GM10248 (cell line): ENCODE measurements around the gene CYFIP1.

Experiments
- CTCF ChIA-PET: fragments of 300-600 bp; sonication (Branson Sonifier 250); formaldehyde crosslinking; extraction: SDS; loops from one replicate; lab custom pipeline; 2021; ENCODE audit warnings: antibody characterized with exemption; lab: Yijun Ruan, JAX
- POLR2A ChIA-PET: fragments of 350-650 bp; sonication (Branson Sonifier 250); formaldehyde crosslinking; extraction: SDS; loops from one replicate; lab custom pipeline; 2020; ENCODE audit warnings: antibody characterized with exemption; lab: Yijun Ruan, JAX
- DNase-seq: peaks from one replicate; pipeline ENCODE4 v3.0.0; 2012; ENCODE audit errors: extremely low spot score
- CTCF ChIP-seq: IDR thresholded peaks from 2 replicates; pipeline ENCODE4 v1.5.1; 2012; ENCODE audit warnings: mild to moderate bottlenecking, low read depth; ENCODE audit errors: extremely low read depth, missing control alignments, control extremely low read depth

Gene CYFIP1

GRCh38 chr15:22887157-22887951 is 92.8 kb downstream of the CYFIP1 start:
- TF ChIP-seq CTCF = no peak
- CTCF ChIA-PET = no interaction called here
- POLR2A ChIA-PET = no interaction called here
- no peak for DNase-seq

- CTCF ChIA-PET = interaction anchor here (0.8 kb wide), 1 partner anchor 8 kb away, joined by 3 read pairs; no protein-coding TSS in a partner anchor
- POLR2A ChIA-PET = no interaction called here
- TF ChIP-seq CTCF = no peak
- DNase-seq = no peak
Measured at GRCh38 chr15:22885120-22885519, 95.0 kb downstream of the CYFIP1 start.

- POLR2A ChIA-PET = no interaction called here
Measured at GRCh38 chr15:22884344-22884743, 95.8 kb downstream of the CYFIP1 start.

GRCh38 chr15:22883196-22883595 is 97.0 kb downstream of the CYFIP1 start:
- no peak for DNase-seq
- POLR2A ChIA-PET = no interaction called here
- TF ChIP-seq CTCF = no peak
- CTCF ChIA-PET = no interaction called here

More at GRCh38 chr15:22884344-22884743, 95.8 kb downstream of the CYFIP1 start:
- DNase-seq = no peak
- CTCF ChIA-PET = interaction anchor here (0.9 kb wide), 1 partner anchor 27 kb away, joined by 4 read pairs; no protein-coding TSS in a partner anchor
- no peak for TF ChIP-seq CTCF

- POLR2A ChIA-PET = no interaction called here
- CTCF ChIA-PET = no interaction called here
- no peak for DNase-seq
- TF ChIP-seq CTCF = no peak
Measured at GRCh38 chr15:22881739-22882440, 98.3 kb downstream of the CYFIP1 start.

GRCh38 chr15:22880981-22881738 is 99.0 kb downstream of the CYFIP1 start:
- CTCF ChIA-PET = no interaction called here
- POLR2A ChIA-PET = no interaction called here

More at GRCh38 chr15:22880981-22881738, 99.0 kb downstream of the CYFIP1 start:
- DNase-seq = no peak
- TF ChIP-seq CTCF = no peak
